ENCODE data around the gene FUT7.

GRCh38 chr9:137015540-137015930, 16.4 kb downstream of the FUT7 start:
- TF ChIP-seq POLR2A (IDR thresholded peaks at IDR 0.05): no peak
- TF ChIP-seq CTCF (IDR thresholded peaks at IDR 0.05): no peak
